ENCODE data around the gene ATP6V0E2. TPM values are rescaled to one million over a fixed set of nuclear protein-coding genes. Genes with fewer than 3 reads are reported as not detected.

ATP6V0E2 gene
- total RNA-seq, 1 donor from 2014 or later = 49.4 TPM

DNA sequence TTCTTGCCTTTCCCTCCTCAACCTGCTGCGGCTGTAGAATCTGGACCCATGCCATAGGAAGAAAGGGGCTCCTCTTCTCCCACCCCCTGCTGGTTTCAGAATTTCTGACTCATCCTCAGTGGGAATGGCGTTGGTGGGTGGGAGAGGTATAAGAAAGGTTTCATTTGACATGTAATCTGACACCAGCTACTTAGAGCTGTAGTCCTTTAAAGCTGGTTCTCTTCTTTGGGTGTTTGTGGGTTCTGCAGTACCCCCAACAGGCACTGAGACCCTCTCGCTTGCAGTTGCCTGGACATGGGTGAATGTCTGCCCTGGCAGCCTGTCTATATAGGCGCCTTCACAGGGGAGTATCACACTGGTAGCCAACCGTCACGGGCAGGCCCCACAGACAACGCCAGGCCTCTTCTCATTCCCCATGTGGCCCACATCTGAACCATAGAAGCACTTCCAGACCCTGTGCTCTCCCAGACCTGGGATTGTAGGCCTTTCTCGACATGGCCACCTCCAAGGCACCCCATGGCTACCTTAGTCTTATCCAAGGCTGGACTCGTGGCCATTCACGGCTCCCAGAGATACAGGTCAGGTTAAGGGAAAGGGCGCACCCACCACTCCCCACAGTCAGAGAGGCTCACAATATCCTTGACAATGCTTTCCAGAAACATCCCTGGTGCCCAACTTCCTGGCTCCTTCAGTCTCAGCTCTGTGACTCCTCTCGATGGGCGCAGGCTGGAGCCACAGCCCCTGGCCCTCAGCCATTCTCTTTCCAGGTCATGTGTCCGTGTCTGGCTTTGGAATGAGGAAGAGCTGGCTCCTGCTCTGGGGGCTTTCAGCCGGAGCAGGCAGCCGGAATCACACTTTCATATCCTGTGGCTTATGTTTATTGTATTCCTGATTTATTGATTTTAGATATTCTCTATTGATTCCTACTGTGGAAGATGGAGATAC, 18.1 kb upstream of the ATP6V0E2 start:
- no peak for DNase-seq (ENCODE audit: low spot score, unreplicated experiment)
- H3K36me3 Mint-ChIP-seq (ENCODE audit: insufficient read depth) = peaks cover 3% of the 10 kb centered on the region
- H3K4me1 Mint-ChIP-seq (ENCODE audit: low read depth) = peaks cover 8% of the 10 kb centered on the region
- no peak for TF ChIP-seq CTCF (IDR thresholded peaks at IDR 0.05; ENCODE audit: unreplicated experiment)
- H3K27ac Mint-ChIP-seq = no peak overlapping the region
- H3K27me3 Mint-ChIP-seq = no peaks in the 10 kb centered on the region
- no peaks in the 10 kb centered on the region for H3K9me3 Mint-ChIP-seq (ENCODE audit: low read depth)
- H3K4me3 Mint-ChIP-seq (ENCODE audit: low read depth) = no peak overlapping the region

DNA sequence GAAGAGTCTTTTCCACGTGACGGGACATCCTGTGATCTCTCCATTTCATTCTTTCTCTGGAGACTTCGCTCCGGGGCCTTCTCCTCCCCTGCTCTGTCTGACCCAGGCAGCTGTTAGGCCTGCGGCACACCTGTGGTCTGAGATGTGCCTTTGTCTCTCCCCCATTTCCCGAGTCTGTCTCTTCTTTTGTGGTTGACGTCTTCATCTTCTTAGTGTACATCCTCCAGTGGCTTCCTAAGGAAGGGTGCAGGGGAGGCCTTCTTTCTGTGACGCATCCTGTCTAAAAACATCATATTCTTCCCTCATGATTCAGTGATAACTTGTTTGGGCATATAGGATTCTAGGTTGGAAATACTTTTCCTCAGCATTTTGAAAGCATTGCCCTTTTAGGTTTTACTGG, 17.2 kb upstream of the ATP6V0E2 start:
- no peak for DNase-seq (ENCODE audit: low spot score, unreplicated experiment)
- Mint-ChIP-seq H3K4me1 (ENCODE audit: low read depth) (peaks cover 8% of the 10 kb centered on the region), H3K27ac (no peak overlapping the region), H3K4me3 (ENCODE audit: low read depth) (no peak overlapping the region), H3K27me3 (no peaks in the 10 kb centered on the region), H3K36me3 (ENCODE audit: insufficient read depth) (peaks cover 4% of the 10 kb centered on the region), H3K9me3 (ENCODE audit: low read depth) (no peaks in the 10 kb centered on the region)
- no peak for TF ChIP-seq CTCF (IDR thresholded peaks at IDR 0.05; ENCODE audit: unreplicated experiment)

DNA sequence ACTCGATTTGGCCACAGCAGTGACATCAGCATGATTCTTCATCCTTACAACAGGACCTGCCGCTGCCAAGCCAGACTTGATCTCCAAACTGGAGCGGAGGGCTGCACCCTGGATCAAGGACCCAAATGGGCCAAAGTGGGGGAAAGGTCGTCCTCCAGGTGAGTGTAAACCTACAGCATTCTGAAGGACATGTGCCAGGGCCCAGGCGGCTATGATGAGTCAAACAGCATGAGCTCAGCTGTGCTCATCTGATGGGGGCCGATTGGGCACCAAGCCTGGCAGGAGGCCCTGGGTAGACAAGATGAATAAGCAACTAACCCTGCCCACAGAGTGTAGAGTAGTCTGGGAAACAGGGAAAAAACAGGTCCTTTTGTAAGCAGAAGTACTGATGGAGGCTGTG, 14.4 kb upstream of the ATP6V0E2 start:
- no peak for TF ChIP-seq CTCF (IDR thresholded peaks at IDR 0.05; ENCODE audit: unreplicated experiment)
- no peaks in the 10 kb centered on the region for H3K9me3 Mint-ChIP-seq (ENCODE audit: low read depth)

DNA sequence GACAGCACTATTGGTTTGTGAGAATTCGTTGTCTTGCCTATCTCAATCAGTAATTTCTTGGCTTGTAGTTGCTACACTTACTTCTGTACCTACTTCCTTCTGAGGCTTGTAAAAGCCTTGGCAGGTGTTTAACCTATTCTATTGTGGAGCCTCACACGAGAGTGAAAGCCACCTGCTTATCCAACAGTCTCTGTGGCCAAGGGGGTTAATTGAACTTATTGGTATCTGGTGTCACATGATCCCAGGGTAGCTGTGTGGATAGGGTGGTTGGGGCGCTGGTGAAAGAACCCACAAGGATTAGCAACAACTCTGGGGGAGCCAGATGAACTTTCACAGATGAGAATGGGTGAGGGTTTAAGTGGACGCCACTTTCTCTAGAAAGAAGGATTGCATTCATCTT, 13.9 kb upstream of the ATP6V0E2 start:
- TF ChIP-seq CTCF (IDR thresholded peaks at IDR 0.05; ENCODE audit: unreplicated experiment) = no peak
- Mint-ChIP-seq H3K9me3 (ENCODE audit: low read depth) (no peaks in the 10 kb centered on the region), H3K27ac (no peak overlapping the region)

More for the DNA sequence above, 14.4 kb upstream of the ATP6V0E2 start:
- Mint-ChIP-seq H3K27ac (no peak overlapping the region), H3K4me1 (ENCODE audit: low read depth) (peaks cover 6% of the 10 kb centered on the region), H3K36me3 (ENCODE audit: insufficient read depth) (peaks cover 4% of the 10 kb centered on the region), H3K27me3 (no peaks in the 10 kb centered on the region), H3K4me3 (ENCODE audit: low read depth) (no peak overlapping the region)
- DNase-seq (ENCODE audit: low spot score, unreplicated experiment) = no peak

DNA sequence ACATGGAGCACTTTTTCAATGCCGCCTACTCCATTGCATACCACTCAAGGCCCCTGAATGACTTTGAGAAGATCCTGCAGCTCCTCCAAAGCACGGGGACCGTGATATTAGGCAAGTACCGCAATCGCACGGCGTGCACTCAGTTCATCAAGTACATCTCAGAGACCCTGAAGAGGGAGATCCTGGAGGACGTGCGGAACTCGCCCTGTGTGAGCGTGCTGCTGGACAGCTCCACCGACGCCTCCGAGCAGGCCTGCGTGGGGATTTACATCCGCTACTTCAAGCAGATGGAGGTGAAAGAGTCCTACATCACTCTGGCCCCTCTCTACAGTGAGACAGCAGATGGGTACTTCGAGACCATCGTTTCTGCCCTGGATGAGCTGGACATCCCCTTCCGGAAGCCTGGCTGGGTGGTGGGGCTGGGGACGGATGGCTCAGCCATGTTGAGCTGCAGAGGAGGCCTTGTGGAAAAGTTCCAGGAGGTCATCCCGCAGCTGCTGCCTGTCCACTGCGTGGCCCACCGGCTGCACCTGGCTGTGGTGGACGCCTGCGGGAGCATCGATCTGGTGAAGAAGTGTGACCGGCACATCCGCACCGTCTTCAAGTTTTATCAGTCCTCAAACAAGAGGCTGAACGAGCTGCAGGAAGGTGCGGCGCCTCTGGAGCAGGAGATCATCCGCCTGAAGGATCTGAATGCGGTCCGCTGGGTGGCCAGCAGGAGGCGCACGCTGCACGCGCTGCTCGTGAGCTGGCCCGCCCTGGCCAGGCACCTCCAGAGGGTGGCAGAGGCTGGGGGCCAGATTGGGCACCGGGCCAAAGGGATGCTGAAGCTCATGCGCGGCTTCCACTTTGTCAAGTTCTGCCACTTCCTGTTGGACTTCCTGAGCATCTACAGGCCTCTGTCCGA, 12.7 kb upstream of the ATP6V0E2 start:
- no peak overlapping the region for H3K27ac Mint-ChIP-seq
- DNase-seq (ENCODE audit: low spot score, unreplicated experiment) = no peak
- no peaks in the 10 kb centered on the region for H3K9me3 Mint-ChIP-seq (ENCODE audit: low read depth)
- TF ChIP-seq CTCF (IDR thresholded peaks at IDR 0.05; ENCODE audit: unreplicated experiment) = peak; percentile 60
- H3K27me3 Mint-ChIP-seq = no peaks in the 10 kb centered on the region
- H3K36me3 Mint-ChIP-seq (ENCODE audit: insufficient read depth) = peaks cover 4% of the 10 kb centered on the region
- peaks cover 2% of the 10 kb centered on the region for H3K4me1 Mint-ChIP-seq (ENCODE audit: low read depth)
- no peak overlapping the region for H3K4me3 Mint-ChIP-seq (ENCODE audit: low read depth)

More for the DNA sequence above, 13.9 kb upstream of the ATP6V0E2 start:
- H3K4me3 Mint-ChIP-seq (ENCODE audit: low read depth) = no peak overlapping the region
- H3K4me1 Mint-ChIP-seq (ENCODE audit: low read depth) = peaks cover 6% of the 10 kb centered on the region
- H3K36me3 Mint-ChIP-seq (ENCODE audit: insufficient read depth) = peaks cover 4% of the 10 kb centered on the region
- no peak for DNase-seq (ENCODE audit: low spot score, unreplicated experiment)
- H3K27me3 Mint-ChIP-seq = no peaks in the 10 kb centered on the region

Measured in progenitor cell of endocrine pancreas (in vitro differentiated cells).